Measurements from ENCODE around the gene PPP2R5C. TPM values are rescaled to one million over a fixed set of nuclear protein-coding genes. Genes with fewer than 3 reads are reported as not detected.

Gene PPP2R5C
- total and polyA plus RNA-seq, 9 of the 15 experiments (the other 6 are each of a cell fraction or from before 2014, with no cell fraction given), result 284 to 617 (median 395) TPM

DNA sequence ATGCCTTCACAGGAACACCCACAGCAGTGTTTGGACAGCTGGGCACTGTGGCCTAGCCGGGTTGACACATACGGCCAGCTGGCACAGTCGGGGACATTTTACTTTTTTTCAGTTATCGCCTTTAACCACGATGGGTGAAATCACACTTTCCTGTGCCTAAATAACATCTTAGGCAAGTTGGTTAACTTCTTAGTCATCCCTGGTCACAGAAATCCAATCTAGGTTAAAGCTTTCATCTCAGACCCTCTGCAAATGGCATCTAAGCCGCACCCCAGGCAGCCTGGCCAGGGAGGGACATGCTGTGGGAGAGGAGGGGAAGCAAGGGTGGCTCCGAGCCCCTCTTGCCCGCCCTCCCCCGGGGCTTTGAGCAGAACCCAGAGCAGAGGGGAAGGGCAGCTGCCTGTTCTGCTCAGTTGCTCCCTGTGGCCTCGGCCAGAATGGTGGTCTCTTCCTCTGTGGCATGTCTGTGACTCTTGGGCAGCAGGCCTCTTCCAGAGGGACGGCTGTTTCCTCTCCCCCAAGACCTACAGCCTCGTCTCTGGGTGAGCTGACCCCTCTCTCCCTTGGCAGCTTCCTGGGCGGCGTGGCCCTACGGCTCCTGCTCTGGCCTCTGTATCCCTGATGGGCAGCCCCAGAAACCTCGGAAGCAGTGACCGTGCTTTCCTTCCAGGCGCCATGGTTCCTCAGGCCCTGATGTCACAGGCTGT lies 117.5 kb downstream of the PPP2R5C start:
- intact Hi-C loops (cut with micrococcal nuclease) (no loop called here), in situ Hi-C loops (cut with MboI) (no loop called here)
- FAIRE-seq (no peak), ATAC-seq (no peak), DNase-seq (ENCODE audit: extremely low read depth in 1 of 4, low spot score in 3 of 4) (no peak)
- Histone ChIP-seq H3K36me3 (ENCODE audit: control insufficient read depth, insufficient read depth, low read length) (peaks cover 77% of the 10 kb centered on the region), H3K27me3 (ENCODE audit: control insufficient read depth in 2 of 2, insufficient read depth in 2 of 2, low read length in 2 of 2) (no peaks in the 10 kb centered on the region), H3K4me2 (ENCODE audit: insufficient read depth, low read length) (no peak overlapping the region), H3K9me1 (ENCODE audit: control insufficient read depth, insufficient read depth, low read length) (no peaks in the 10 kb centered on the region), H3K9me3 (replicated peaks; ENCODE audit: control insufficient read depth, insufficient read depth, low read depth, low read length) (no peaks in the 10 kb centered on the region), H3K4me3 (no peak overlapping the region), H3K79me2 (ENCODE audit: control insufficient read depth, insufficient read depth, low read length) (peaks cover 69% of the 10 kb centered on the region), H3K27ac (ENCODE audit: extremely low read depth, low read depth, low read length) (no peak overlapping the region), H4K20me1 (replicated peaks; ENCODE audit: control insufficient read depth, insufficient read depth, low read length) (no peaks in the 10 kb centered on the region), H3K4me1 (replicated peaks in 1 of 2; ENCODE audit: control insufficient read depth in 2 of 2, insufficient read depth in 2 of 2, low read length in 2 of 2) (peaks cover 6 to 9% of the 10 kb centered on the region in 2 experiments; a peak in 3 of 5 replicates), H2AFZ (ENCODE audit: low read depth, low read length) (no peak overlapping the region), H3K9ac (ENCODE audit: insufficient read depth in 1 of 2, low read depth in 2 of 2, low read length in 2 of 2) (no peak overlapping the region)
- ChIA-PET POLR2A (interaction anchor here (0.7 kb wide), 1 partner anchor 66 kb away, joined by 3 read pairs; no protein-coding TSS in a partner anchor), CTCF (ENCODE audit: low intra/inter-chr PET ratio) (no interaction called here)
- no TSS peak for BruUV-seq (replicated peaks)
- WGBS (ENCODE audit: insufficient coverage, low coverage, missing lambda C conversion rate), result 92% methylated on average over 10 of the region's 18 CpGs
- no peak for TF ChIP-seq ZNF146 (CRISPR knock-in tag; IDR thresholded peaks at IDR 0.05; ENCODE audit: unreplicated experiment)
- no peak for TF ChIP-seq JUND (IDR thresholded peaks at IDR 0.05; ENCODE audit: borderline replicate concordance, low read depth, low read length)
- TF ChIP-seq JUND (tag; IDR thresholded peaks at IDR 0.05; ENCODE audit: borderline replicate concordance, low read depth, low read length), result no peak
- TF ChIP-seq, protein P1, sequence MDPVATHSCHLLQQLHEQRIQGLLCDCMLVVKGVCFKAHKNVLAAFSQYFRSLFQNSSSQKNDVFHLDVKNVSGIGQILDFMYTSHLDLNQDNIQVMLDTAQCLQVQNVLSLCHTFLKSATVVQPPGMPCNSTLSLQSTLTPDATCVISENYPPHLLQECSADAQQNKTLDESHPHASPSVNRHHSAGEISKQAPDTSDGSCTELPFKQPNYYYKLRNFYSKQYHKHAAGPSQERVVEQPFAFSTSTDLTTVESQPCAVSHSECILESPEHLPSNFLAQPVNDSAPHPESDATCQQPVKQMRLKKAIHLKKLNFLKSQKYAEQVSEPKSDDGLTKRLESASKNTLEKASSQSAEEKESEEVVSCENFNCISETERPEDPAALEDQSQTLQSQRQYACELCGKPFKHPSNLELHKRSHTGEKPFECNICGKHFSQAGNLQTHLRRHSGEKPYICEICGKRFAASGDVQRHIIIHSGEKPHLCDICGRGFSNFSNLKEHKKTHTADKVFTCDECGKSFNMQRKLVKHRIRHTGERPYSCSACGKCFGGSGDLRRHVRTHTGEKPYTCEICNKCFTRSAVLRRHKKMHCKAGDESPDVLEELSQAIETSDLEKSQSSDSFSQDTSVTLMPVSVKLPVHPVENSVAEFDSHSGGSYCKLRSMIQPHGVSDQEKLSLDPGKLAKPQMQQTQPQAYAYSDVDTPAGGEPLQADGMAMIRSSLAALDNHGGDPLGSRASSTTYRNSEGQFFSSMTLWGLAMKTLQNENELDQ (CRISPR knock-in tag; IDR thresholded peaks at IDR 0.05; ENCODE audit: borderline replicate concordance), result no peak
- no peak for TF ChIP-seq ZNF197 (CRISPR knock-in tag; IDR thresholded peaks at IDR 0.05; ENCODE audit: low read depth)
- no peak for TF ChIP-seq ZNF212 (CRISPR knock-in tag; IDR thresholded peaks at IDR 0.05)
- TF ChIP-seq, protein P2, sequence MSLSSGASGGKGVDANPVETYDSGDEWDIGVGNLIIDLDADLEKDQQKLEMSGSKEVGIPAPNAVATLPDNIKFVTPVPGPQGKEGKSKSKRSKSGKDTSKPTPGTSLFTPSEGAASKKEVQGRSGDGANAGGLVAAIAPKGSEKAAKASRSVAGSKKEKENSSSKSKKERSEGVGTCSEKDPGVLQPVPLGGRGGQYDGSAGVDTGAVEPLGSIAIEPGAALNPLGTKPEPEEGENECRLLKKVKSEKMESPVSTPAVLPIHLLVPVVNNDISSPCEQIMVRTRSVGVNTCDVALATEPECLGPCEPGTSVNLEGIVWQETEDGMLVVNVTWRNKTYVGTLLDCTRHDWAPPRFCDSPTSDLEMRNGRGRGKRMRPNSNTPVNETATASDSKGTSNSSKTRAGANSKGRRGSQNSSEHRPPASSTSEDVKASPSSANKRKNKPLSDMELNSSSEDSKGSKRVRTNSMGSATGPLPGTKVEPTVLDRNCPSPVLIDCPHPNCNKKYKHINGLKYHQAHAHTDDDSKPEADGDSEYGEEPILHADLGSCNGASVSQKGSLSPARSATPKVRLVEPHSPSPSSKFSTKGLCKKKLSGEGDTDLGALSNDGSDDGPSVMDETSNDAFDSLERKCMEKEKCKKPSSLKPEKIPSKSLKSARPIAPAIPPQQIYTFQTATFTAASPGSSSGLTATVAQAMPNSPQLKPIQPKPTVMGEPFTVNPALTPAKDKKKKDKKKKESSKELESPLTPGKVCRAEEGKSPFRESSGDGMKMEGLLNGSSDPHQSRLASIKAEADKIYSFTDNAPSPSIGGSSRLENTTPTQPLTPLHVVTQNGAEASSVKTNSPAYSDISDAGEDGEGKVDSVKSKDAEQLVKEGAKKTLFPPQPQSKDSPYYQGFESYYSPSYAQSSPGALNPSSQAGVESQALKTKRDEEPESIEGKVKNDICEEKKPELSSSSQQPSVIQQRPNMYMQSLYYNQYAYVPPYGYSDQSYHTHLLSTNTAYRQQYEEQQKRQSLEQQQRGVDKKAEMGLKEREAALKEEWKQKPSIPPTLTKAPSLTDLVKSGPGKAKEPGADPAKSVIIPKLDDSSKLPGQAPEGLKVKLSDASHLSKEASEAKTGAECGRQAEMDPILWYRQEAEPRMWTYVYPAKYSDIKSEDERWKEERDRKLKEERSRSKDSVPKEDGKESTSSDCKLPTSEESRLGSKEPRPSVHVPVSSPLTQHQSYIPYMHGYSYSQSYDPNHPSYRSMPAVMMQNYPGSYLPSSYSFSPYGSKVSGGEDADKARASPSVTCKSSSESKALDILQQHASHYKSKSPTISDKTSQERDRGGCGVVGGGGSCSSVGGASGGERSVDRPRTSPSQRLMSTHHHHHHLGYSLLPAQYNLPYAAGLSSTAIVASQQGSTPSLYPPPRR (CRISPR knock-in tag; IDR thresholded peaks at IDR 0.05; ENCODE audit: borderline replicate concordance), result no peak
- TF ChIP-seq ZFP1 (CRISPR knock-in tag; IDR thresholded peaks at IDR 0.05), result no peak
